WTC11 (cell line): ENCODE measurements around the gene CIT.

ENCODE experiments used
- CREB1 ChIP-seq: sonication (generic); formaldehyde crosslinking; IDR thresholded peaks from 2 replicates; pipeline ENCODE4 v1.8.0; 2023; ENCODE audit warnings: mild to moderate bottlenecking, missing genetic modification reagents
- CREM ChIP-seq: sonication (generic); formaldehyde crosslinking; IDR thresholded peaks from 2 replicates; pipeline ENCODE4 v1.8.1; 2022; ENCODE audit warnings: mild to moderate bottlenecking, missing genetic modification reagents, moderate library complexity
- EMX1 ChIP-seq: fragments of 250-450 bp; sonication (Bioruptor Pico); IDR thresholded peaks from 2 replicates; pipeline ENCODE4 v1.8.0; 2021; ENCODE audit warnings: mild to moderate bottlenecking
- FOXP4 ChIP-seq: sonication (generic); formaldehyde crosslinking; IDR thresholded peaks from 2 replicates; pipeline ENCODE4 v1.8.0; 2022; ENCODE audit warnings: mild to moderate bottlenecking, missing genetic modification reagents
- JUN ChIP-seq: sonication (generic); formaldehyde crosslinking; IDR thresholded peaks from 2 replicates; pipeline ENCODE4 v1.8.0; 2023; ENCODE audit warnings: mild to moderate bottlenecking, missing genetic modification reagents
- KAT7 ChIP-seq: sonication (generic); formaldehyde crosslinking; IDR thresholded peaks from 2 replicates; pipeline ENCODE4 v1.8.1; 2023; ENCODE audit warnings: missing genetic modification reagents, mild to moderate bottlenecking, borderline replicate concordance
- NR3C1 ChIP-seq: sonication (generic); formaldehyde crosslinking; conservative IDR thresholded peaks from 2 replicates; pipeline ENCODE4 v1.8.1; 2023; ENCODE audit warnings: low read depth, mild to moderate bottlenecking, missing genetic modification reagents
- TF ChIP-seq, protein P1 (sequence below): sonication (generic); formaldehyde crosslinking; IDR thresholded peaks from 2 replicates; pipeline ENCODE4 v1.8.0; 2022; ENCODE audit warnings: mild to moderate bottlenecking, missing genetic modification reagents
- TF ChIP-seq, protein P2 (sequence below): fragments of 200-600 bp; IDR thresholded peaks from 2 replicates; pipeline ENCODE4 v1.8.0; 2022; ENCODE audit warnings: antibody characterized with exemption
- TF ChIP-seq, protein P3 (sequence below): sonication (generic); formaldehyde crosslinking; IDR thresholded peaks from 2 replicates; pipeline ENCODE4 v1.8.1; 2022; ENCODE audit warnings: mild to moderate bottlenecking, moderate library complexity, missing genetic modification reagents

GRCh38 chr12:119762619-119763018 lies 114.5 kb downstream of the CIT start:
- TF ChIP-seq, protein P1, sequence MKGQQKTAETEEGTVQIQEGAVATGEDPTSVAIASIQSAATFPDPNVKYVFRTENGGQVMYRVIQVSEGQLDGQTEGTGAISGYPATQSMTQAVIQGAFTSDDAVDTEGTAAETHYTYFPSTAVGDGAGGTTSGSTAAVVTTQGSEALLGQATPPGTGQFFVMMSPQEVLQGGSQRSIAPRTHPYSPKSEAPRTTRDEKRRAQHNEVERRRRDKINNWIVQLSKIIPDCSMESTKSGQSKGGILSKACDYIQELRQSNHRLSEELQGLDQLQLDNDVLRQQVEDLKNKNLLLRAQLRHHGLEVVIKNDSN (CRISPR knock-in tag): no peak
- TF ChIP-seq, protein P2, sequence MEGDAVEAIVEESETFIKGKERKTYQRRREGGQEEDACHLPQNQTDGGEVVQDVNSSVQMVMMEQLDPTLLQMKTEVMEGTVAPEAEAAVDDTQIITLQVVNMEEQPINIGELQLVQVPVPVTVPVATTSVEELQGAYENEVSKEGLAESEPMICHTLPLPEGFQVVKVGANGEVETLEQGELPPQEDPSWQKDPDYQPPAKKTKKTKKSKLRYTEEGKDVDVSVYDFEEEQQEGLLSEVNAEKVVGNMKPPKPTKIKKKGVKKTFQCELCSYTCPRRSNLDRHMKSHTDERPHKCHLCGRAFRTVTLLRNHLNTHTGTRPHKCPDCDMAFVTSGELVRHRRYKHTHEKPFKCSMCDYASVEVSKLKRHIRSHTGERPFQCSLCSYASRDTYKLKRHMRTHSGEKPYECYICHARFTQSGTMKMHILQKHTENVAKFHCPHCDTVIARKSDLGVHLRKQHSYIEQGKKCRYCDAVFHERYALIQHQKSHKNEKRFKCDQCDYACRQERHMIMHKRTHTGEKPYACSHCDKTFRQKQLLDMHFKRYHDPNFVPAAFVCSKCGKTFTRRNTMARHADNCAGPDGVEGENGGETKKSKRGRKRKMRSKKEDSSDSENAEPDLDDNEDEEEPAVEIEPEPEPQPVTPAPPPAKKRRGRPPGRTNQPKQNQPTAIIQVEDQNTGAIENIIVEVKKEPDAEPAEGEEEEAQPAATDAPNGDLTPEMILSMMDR: no peak
- TF ChIP-seq, protein P3, sequence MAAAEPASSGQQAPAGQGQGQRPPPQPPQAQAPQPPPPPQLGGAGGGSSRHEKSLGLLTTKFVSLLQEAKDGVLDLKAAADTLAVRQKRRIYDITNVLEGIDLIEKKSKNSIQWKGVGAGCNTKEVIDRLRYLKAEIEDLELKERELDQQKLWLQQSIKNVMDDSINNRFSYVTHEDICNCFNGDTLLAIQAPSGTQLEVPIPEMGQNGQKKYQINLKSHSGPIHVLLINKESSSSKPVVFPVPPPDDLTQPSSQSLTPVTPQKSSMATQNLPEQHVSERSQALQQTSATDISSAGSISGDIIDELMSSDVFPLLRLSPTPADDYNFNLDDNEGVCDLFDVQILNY (CRISPR knock-in tag): no peak
- TF ChIP-seq JUN: no peak
- no peak for TF ChIP-seq NR3C1 (CRISPR knock-in tag)
- no peak for TF ChIP-seq CREM (CRISPR knock-in tag)
- no peak for TF ChIP-seq KAT7
- TF ChIP-seq EMX1 (CRISPR knock-in tag): no peak
- TF ChIP-seq FOXP4 (CRISPR knock-in tag): no peak
- TF ChIP-seq CREB1: no peak
